Stimulated activated effector memory CD8-positive, alpha-beta T cell treated with anti-CD3 and anti-CD28 coated beads, Interleukin-12 subunit alpha, Interleukin-12 subunit beta, amount 100 ng/mL, for 72 hours (primary cell): ENCODE data around the gene CDYL.
"Not testable (repeated sequence)": the region's sequence is repeated elsewhere in the genome, so short reads cannot be mapped to it uniquely, and the experiment has no call there.

Source experiments
- ATAC-seq: fragments of 150-1000 bp; cut with Tn5 transposase; 2 replicates; pipeline ENCODE4 v1.10.0; 2021
- DNase-seq, 2 donors: peaks; one replicate each; pipeline ENCODE4 v3.0.0; 2021 to 2022; ENCODE audit warnings: low spot score in 2 of 2
- H3K27ac Mint-ChIP-seq: one replicate; pipeline ENCODE4 v1.8.0; 2022; ENCODE audit warnings: mild to moderate bottlenecking, mixed read lengths
- H3K36me3 Mint-ChIP-seq: one replicate; pipeline ENCODE4 v1.8.0; 2022; ENCODE audit warnings: mild to moderate bottlenecking, mixed read lengths
- H3K4me1 Mint-ChIP-seq: one replicate; pipeline ENCODE4 v1.8.0; 2022; ENCODE audit warnings: mixed read lengths
- H3K4me3 Mint-ChIP-seq: one replicate; pipeline ENCODE4 v1.8.0; 2022; ENCODE audit warnings: mild to moderate bottlenecking, mixed read lengths
- H3K9me3 Mint-ChIP-seq: one replicate; pipeline ENCODE4 v1.8.0; 2022; ENCODE audit warnings: mixed read lengths

The CDYL gene

GRCh38 chr6:4858194-4859015, 82.2 kb downstream of the CDYL start:
- no peak for DNase-seq
- no peak overlapping the region for H3K4me3 Mint-ChIP-seq
- ATAC-seq = no peak
- no peak overlapping the region for H3K27ac Mint-ChIP-seq
- no peaks in the 10 kb centered on the region for H3K36me3 Mint-ChIP-seq
- peaks cover 55% of the 10 kb centered on the region for H3K4me1 Mint-ChIP-seq
- H3K9me3 Mint-ChIP-seq = no peaks in the 10 kb centered on the region

GRCh38 chr6:4860387-4860786, 84.2 kb downstream of the CDYL start:
- Mint-ChIP-seq H3K9me3 (peaks cover 11% of the 10 kb centered on the region), H3K27ac (no peak overlapping the region), H3K4me1 (peaks cover 39% of the 10 kb centered on the region), H3K36me3 (no peaks in the 10 kb centered on the region), H3K4me3 (no peak overlapping the region)
- DNase-seq (no peak), ATAC-seq (no peak)

DNA sequence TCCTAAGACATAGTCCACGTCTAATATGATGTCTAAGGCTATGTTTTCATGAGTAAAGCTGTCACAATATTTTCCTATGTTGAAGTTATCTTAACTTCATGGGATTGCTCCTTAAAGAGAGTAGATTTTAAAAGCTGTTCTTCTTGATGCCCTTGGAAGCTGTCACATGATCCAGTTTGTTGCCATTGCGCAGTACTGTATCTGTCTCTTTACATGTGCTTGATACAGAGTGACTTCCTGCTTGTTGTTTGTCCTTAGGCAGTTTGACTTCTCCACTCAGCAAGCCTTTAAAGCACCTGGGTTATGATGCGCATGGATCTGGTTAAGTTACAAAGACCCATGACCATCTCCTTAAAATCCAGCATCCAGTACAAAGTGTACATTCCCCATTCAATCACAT, 85.4 kb downstream of the CDYL start:
- H3K36me3 Mint-ChIP-seq = no peaks in the 10 kb centered on the region
- H3K4me3 Mint-ChIP-seq = no peak overlapping the region
- ATAC-seq (no peak), DNase-seq (no peak)
- peaks cover 13% of the 10 kb centered on the region for H3K9me3 Mint-ChIP-seq
- H3K4me1 Mint-ChIP-seq = peaks cover 27% of the 10 kb centered on the region
- no peak overlapping the region for H3K27ac Mint-ChIP-seq

DNA sequence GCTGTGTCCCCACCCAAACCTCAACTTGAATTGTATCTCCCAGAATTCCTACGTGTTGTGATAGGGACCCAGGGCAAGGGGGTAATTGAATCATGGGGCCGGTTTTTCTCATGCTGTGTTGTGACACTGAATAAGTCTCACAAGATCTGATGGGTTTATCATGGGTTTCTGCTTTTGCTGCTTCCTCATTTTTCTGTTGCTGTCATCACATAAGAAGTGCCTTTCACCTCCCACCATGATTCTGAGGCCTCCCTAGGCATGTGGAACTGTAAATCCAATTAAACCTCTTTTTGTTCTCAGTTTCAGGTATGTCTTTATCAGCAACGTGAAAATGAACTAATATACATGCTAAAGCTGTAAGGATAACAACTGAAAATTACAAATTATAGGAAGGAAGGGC, 88.3 kb downstream of the CDYL start:
- Mint-ChIP-seq H3K4me3 (no peak overlapping the region), H3K36me3 (no peaks in the 10 kb centered on the region), H3K9me3 (peaks cover 18% of the 10 kb centered on the region), H3K27ac (no peak overlapping the region), H3K4me1 (peaks cover 10% of the 10 kb centered on the region)
- no peak for DNase-seq
- ATAC-seq = no peak

DNA sequence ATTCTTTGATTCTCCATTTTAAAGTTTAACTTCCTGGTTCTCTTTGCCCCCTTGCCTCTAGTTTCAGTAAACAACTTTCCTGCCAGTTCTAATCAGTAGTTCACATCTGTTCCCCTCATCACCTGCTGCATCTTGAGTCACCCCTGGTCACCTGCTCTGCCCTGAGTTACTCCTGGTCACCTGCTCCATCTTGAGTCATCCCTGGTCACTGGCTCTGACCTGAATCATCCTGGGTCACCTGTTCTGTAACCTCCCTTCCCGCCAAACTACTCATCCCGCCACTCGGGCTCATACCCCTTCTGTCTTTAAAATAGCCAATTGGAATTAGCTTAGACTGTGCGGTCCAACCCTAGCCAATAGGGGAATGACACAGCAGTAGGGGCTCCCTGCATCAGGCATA, 88.8 kb downstream of the CDYL start:
- DNase-seq, H3K27ac Mint-ChIP-seq, ATAC-seq, H3K36me3 Mint-ChIP-seq, H3K4me3 Mint-ChIP-seq, H3K4me1 Mint-ChIP-seq: not testable (repeated sequence)
- peaks cover 18% of the 10 kb centered on the region for H3K9me3 Mint-ChIP-seq

DNA sequence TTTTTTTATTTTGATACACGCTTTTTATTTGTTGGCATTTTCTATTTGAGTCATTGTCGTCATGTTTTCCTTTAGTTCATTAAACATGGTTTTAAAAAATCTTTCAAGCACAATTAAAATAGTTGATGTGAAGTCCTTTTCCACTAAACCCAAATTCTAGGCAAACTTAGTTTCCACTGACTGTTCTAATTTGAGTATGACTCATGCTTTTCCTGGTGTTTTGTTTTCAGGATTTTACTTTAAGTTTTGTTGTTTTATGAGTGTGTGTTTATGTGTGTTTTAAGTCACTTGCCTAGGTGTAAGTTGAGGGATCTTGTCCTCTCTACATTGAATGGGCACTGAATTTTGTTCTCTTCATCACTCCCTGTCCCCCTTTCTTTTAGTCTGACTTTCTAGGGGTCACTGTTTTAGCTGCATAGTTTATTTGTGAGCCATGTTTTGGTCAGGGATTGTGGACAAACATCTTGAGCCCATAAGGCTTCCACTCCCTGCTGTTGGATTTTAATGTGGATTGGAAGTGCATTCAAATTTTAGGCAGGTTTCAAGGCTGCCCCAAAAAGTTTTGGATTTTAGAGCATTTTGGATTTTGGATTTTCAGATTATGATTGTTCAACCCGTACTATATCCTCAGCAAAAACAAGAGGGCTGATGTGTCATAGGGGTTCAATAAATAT, 94.8 kb downstream of the CDYL start:
- peaks cover 43% of the 10 kb centered on the region for H3K4me1 Mint-ChIP-seq
- H3K36me3 Mint-ChIP-seq = no peaks in the 10 kb centered on the region
- H3K9me3 Mint-ChIP-seq = peaks cover 9% of the 10 kb centered on the region
- DNase-seq = no peak
- no peak overlapping the region for H3K4me3 Mint-ChIP-seq
- no peak for ATAC-seq
- H3K27ac Mint-ChIP-seq = no peak overlapping the region

DNA sequence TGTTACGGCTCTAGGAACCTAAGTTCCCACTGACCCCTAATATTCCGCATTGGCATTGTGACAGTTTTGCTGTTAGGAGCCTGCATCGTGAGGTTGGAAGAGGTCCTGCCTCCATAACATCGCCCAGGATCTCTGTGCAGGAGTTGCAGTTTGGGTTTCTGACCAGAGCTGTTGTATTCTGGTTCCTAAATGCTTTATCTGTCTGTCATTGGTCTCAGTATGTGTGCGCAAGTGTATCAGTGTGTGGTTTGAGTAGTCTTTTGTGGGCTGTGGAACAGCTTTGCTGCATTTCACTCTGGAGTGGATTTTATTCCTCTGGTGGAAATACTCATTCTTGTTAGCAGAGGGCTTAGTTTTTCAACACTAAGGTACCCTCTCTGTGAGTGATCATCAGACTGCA, 95.6 kb downstream of the CDYL start:
- ATAC-seq = peak; percentile 34
- Mint-ChIP-seq H3K9me3 (peaks cover 9% of the 10 kb centered on the region), H3K36me3 (no peaks in the 10 kb centered on the region), H3K27ac (no peak overlapping the region), H3K4me3 (no peak overlapping the region), H3K4me1 (peaks cover 49% of the 10 kb centered on the region)
- DNase-seq = no peak

GRCh38 chr6:4872841-4873240, 96.6 kb downstream of the CDYL start:
- H3K4me1 Mint-ChIP-seq = peaks cover 42% of the 10 kb centered on the region
- no peaks in the 10 kb centered on the region for H3K36me3 Mint-ChIP-seq
- H3K9me3 Mint-ChIP-seq = peaks cover 7% of the 10 kb centered on the region
- H3K4me3 Mint-ChIP-seq = no peak overlapping the region
- DNase-seq (no peak), ATAC-seq (no peak)
- no peak overlapping the region for H3K27ac Mint-ChIP-seq

DNA sequence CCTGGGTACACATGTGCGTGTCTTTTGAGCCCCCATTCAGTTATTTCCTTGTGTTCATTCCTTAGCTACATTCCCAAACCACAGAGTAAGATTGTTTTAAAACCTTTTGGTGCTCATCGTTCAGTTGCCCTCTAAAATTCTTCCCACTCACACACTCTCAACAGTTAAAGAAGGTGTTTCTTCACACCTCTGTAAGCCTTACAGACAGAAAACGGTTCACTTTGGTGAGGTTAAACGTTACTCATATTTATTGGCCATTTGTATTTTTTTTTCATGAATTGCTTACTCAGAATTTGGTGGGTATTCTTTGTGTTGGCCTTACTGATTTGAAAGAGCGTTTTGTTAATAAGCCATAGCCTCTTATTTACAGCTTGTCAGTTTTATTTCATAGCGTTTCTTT, 97.7 kb downstream of the CDYL start:
- H3K9me3 Mint-ChIP-seq = peaks cover 4% of the 10 kb centered on the region
- no peak overlapping the region for H3K4me3 Mint-ChIP-seq
- no peaks in the 10 kb centered on the region for H3K36me3 Mint-ChIP-seq
- peaks cover 39% of the 10 kb centered on the region for H3K4me1 Mint-ChIP-seq
- H3K27ac Mint-ChIP-seq = no peak overlapping the region
- DNase-seq (no peak), ATAC-seq (no peak)

- no peaks in the 10 kb centered on the region for H3K36me3 Mint-ChIP-seq
- no peak overlapping the region for H3K27ac Mint-ChIP-seq
- H3K4me1 Mint-ChIP-seq = peaks cover 50% of the 10 kb centered on the region
- ATAC-seq = no peak
- no peaks in the 10 kb centered on the region for H3K9me3 Mint-ChIP-seq
- no peak for DNase-seq
- H3K4me3 Mint-ChIP-seq = no peak overlapping the region
These were observed 103.6 kb downstream of the CDYL start for GRCh38 chr6:4879741-4880275.

DNA sequence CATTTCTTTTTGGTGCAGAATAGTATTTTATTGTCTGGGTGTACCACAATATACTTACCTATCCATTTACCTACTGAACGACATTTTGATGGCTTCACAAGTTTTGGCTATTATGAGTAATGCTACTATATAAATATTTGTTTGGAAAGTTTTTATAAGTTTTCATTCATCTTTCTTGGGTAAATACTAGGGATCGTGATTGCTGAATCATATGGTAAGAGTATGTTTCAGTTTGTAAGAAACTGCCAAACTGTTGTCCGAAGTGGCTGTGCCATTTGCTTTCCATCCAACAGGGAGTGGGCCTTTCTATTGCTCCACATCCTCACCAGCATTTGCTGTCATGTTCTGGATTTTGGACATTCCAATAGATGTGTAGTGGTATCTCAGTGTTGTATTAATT, 104.2 kb downstream of the CDYL start:
- Mint-ChIP-seq H3K27ac (no peak overlapping the region), H3K4me1 (peaks cover 46% of the 10 kb centered on the region), H3K4me3 (no peak overlapping the region), H3K9me3 (no peaks in the 10 kb centered on the region), H3K36me3 (no peaks in the 10 kb centered on the region)
- DNase-seq = no peak
- ATAC-seq = no peak

GRCh38 chr6:4883298-4883697, 107.1 kb downstream of the CDYL start:
- no peaks in the 10 kb centered on the region for H3K36me3 Mint-ChIP-seq
- H3K4me3 Mint-ChIP-seq = no peak overlapping the region
- H3K4me1 Mint-ChIP-seq = peaks cover 59% of the 10 kb centered on the region
- ATAC-seq (no peak), DNase-seq (no peak)
- H3K9me3 Mint-ChIP-seq = no peaks in the 10 kb centered on the region
- no peak overlapping the region for H3K27ac Mint-ChIP-seq

GRCh38 chr6:4884646-4885340, 108.6 kb downstream of the CDYL start:
- no peak overlapping the region for H3K4me3 Mint-ChIP-seq
- peaks cover 60% of the 10 kb centered on the region for H3K4me1 Mint-ChIP-seq
- no peak for ATAC-seq

GRCh38 chr6:4885341-4885933, 109.2 kb downstream of the CDYL start:
- H3K36me3 Mint-ChIP-seq = no peaks in the 10 kb centered on the region
- DNase-seq (no peak), ATAC-seq (no peak)
- H3K9me3 Mint-ChIP-seq = no peaks in the 10 kb centered on the region
- H3K27ac Mint-ChIP-seq = no peak overlapping the region
- peaks cover 57% of the 10 kb centered on the region for H3K4me1 Mint-ChIP-seq
- H3K4me3 Mint-ChIP-seq = no peak overlapping the region

More at GRCh38 chr6:4884646-4885340, 108.6 kb downstream of the CDYL start:
- no peak for DNase-seq
- Mint-ChIP-seq H3K36me3 (no peaks in the 10 kb centered on the region), H3K27ac (no peak overlapping the region), H3K9me3 (no peaks in the 10 kb centered on the region)

DNA sequence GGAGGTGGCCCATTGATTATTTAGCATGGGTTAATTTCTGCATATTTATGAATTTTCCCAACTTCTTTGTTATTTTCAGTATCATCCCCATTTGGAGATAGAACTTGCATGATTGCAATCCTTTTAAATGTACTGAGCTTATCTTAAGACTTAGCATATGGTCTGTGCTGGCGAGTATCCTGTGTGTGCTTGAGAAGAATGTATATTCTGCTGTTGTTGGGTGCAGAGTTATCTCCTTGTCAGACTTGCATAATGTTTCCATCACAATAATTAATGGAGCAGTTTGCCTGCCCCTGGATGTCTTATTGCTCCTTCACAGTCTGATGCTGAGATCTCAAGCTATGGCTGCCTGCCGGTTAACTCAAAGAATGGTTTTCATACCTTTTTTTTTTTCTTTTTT, 112.6 kb downstream of the CDYL start:
- peaks cover 34% of the 10 kb centered on the region for H3K4me1 Mint-ChIP-seq
- DNase-seq = peak in 1 of 2 donors; percentile 26
- H3K36me3 Mint-ChIP-seq = peaks cover 26% of the 10 kb centered on the region
- no peak for ATAC-seq
- H3K27ac Mint-ChIP-seq = no peak overlapping the region
- H3K9me3 Mint-ChIP-seq = no peaks in the 10 kb centered on the region
- H3K4me3 Mint-ChIP-seq = no peak overlapping the region
